Bone marrow (tissue), 2 donors: ENCODE measurements around the gene ARHGAP32.

ENCODE experiments used
- DNase-seq, 2 donors: peaks; one replicate each; lab custom pipeline; 2025; lab: John Stamatoyannopoulos, UW

ARHGAP32 gene

DNA sequence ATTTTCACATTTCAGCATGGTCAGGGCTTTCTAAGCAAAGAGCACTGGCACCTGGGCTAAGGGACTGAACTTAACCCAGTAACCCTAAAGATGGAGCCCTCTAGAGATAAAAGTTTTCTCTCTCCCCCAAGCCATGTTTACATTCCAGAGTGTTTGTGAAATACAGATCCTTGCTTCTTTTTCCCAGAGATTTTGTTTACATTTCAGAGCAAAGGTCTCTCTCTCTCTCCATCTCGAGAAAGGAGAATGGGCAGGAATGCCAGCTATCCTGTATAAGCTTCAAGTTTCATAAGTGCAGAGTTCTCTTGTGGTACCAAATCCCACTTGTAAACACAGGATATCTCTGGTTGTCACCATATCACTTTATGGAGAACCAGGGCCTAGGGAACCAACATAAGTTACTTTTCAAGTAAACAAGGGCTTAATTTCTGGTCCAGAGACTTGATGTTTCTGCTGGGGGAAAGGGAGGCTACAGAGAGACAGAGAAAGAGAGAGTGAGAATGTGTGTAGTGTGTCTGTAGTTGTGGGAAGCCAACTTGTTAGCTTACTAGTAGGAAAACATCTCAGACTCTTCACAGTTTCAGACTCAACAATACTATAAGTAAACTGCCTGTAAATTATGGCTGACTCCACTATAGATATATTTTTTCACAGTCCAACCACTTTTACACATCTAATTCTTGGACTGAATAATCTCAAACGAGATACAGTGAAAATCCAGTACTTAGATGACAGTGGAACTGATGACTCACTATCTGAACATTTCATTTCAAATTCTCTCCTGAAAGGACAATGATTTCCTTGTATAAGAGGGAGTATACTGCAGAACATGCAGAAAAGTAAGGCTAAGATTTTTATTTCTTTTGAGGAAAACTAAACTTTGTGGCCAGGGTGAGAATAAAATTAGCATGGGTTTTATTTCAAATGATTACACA lies 76.2 kb downstream of the ARHGAP32 start:
- no peak for DNase-seq

GRCh38 chr11:129109701-129110100 lies 82.4 kb downstream of the ARHGAP32 start:
- no peak for DNase-seq

- no peak for DNase-seq
These were observed 85.3 kb downstream of the ARHGAP32 start for GRCh38 chr11:129106788-129107187.

DNA sequence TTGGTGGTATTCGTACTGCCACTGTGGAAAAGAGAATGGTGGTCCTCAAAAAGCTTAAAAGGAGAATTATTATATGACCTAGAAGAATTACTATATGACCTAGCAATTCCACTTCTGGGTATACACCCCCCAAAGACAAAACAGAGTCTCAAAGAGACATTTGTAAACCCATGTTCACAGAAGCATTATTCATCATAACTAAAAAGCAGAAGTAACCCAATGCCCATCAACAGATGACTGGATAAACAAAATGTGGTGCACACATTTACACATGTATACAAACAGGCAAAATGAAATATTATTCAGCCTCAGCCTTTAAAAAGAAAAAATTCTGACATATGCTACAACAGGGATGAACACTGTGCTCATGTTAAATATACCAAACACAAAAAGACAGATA lies 89.4 kb downstream of the ARHGAP32 start:
- no peak for DNase-seq

DNA sequence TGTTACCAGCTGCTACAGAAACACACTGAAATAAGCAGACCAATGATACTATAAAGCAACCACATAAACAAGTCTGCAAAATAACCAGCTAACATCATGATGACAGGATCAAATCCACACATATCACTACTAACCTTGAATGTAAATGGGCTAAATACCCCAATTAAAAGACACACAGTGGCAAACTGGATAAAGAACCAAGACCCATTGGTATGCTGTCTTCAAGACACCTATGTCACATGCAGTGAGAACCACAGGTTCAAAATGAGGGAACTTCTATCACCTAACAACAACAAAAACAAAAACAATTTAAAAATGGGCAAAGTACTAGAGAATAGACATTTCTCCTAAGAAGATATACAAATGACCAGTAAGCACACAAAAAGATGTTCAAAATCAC lies 89.9 kb downstream of the ARHGAP32 start:
- DNase-seq, result no peak

DNA sequence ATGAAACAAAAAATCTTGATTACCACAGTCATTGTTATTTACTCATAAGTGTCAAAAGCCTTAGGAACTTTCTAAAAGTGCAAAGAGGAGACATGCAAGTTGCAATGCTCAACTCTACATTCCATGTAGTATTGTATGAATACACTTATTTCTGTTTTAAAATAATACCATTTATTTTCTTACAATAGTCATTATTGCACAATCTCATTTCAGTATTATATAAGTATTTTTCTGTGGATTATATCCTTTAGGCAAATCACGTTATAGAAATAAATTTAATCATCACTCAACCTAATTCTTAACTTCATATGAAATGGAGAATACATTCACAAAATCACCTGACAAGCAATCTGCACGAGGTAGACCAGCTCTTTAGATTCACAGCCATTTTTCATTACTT lies 98.8 kb downstream of the ARHGAP32 start:
- DNase-seq, result no peak

DNA sequence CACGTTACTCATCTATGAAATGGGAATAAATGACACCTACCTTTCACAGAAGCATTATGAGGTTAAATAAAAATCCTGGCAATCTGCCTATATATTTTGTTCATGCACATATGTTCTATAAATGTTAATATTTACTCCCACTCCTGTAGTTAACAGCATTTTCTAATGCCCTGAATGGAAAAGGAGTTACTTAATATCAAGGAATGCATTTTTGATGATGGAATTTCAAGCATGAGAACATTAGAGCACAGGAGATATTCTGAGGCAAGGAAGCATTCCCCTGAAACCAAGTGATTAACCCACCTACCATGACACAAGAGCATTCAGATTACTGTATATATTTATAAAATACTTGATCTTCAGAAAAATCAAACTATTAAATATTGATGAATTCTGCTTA lies 102.1 kb downstream of the ARHGAP32 start:
- DNase-seq, result no peak

DNA sequence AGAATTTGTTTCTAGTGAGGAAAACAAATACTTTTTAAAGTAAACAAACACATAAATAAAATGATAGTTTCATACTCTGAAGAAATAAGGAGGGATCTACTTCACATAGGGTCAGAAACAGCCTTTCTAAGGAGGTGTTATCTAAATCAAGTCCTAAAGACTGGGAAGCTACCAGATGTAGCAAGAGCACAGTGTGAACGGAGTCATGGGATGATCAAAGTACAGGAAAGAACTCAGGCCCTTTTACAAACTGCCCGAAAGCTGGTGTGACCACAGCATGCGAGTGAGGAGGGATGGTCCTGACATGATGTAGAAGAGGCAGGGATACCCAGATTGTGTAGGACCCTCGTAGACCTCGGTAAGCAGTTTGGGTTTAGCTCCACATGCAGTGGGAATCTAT lies 102.8 kb downstream of the ARHGAP32 start:
- DNase-seq, result no peak

- no peak for DNase-seq
These were observed 105.1 kb downstream of the ARHGAP32 start for GRCh38 chr11:129086976-129087375.

DNA sequence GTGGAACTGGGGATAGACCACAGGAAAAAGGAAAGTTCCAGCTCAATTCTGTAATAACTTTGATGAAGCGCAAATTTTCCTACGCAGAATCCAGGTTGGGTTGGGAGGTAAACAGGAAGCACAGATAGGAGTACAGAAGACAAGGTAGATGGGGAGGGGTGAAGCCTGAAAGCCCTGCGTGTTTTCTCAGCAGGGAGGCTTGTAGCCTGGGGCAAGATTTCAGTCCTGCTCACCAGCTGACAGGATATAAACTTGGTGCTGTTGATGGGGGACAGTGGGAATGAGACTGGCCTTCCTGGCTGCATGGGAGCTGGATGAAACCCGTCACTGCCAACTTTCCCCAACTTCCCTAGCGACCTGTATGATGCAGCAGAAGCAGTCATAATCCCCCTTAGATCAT lies 114.9 kb downstream of the ARHGAP32 start:
- DNase-seq, result no peak

GRCh38 chr11:129075757-129076156 lies 116.4 kb downstream of the ARHGAP32 start:
- DNase-seq, result no peak

- no peak for DNase-seq
These were observed 124.7 kb downstream of the ARHGAP32 start for GRCh38 chr11:129067454-129067853.

DNA sequence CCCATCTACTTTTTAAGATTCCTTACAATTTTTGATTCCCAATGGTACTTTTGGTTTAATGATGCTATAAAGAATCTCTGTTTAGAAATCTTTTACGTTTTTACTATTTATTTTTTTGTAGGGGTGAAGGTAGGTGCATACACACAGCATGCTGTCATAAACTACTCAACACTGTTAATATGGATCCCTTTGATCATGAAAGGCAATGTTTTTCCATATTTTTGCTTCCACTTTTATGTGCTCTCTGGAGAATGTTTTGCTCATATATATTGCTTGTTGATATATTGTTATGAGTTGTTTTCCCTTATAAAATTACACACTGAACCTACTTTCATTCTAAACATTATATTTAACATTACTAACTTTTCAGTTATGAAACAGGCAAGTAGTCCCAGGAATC lies 125.9 kb downstream of the ARHGAP32 start:
- DNase-seq, result no peak

GRCh38 chr11:129063118-129063517 lies 129.0 kb downstream of the ARHGAP32 start:
- DNase-seq, result no peak

- DNase-seq, result no peak
These were observed 130.5 kb downstream of the ARHGAP32 start for GRCh38 chr11:129061492-129062230.

DNA sequence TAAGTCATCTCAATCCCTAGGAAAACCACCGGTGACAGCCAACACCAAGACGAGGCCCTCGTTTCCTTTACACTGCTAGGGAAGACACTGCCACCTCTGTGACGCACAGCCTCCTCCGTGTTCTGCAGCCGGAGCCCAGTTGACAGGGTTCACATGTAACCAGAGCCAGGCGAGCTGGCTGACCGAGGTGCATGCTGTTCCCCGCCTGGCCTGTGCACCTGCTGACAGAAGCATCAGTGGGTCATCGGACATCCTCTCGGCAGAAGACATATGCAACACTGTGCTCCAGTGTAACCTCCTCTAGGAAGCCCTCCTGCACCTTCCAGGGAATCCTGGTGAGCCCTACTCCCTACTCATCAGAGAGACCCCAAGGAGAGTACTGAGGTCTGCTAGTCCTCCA lies 135.2 kb downstream of the ARHGAP32 start:
- no peak for DNase-seq

DNA sequence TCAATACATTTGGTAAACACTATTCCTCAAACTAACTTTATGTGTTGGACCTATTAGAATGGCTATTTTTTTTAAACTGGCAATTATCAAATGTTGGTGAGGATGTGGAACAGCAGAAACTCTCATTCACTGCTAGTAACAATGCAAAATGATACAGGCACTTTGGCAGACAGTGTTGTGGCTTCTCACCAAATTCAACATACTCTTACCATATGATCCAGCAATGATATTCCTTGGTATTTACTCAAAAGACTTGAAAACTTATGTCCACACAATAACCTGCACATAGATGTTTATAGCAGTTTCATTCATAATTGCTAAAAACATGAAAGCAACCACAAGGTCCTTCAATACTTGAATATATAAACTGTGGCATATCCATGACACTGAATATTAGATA lies 136.9 kb downstream of the ARHGAP32 start:
- DNase-seq, result no peak

GRCh38 chr11:129048911-129049310 lies 143.2 kb downstream of the ARHGAP32 start:
- no peak for DNase-seq

GRCh38 chr11:129045150-129045549 lies 147.0 kb downstream of the ARHGAP32 start:
- DNase-seq, result no peak

DNA sequence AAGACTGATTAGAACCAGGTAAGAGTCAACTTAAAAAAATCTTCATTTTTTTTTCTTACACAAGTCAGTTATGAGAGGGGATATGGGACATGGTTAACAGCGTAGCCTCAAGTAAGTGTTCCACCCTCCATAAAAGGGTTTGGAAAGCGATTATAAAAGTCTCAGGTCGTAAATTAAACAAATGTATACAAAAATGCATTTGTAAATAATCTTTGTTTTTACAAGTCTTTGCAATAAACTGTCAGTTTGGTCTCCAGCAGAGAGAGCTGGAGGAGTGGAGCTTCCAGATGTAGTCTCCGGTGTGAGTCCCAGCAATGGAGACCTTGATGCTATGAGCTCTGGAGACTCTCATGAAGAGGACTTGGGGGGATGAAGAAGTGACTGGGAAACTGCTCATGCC lies 149.6 kb downstream of the ARHGAP32 start:
- DNase-seq, result no peak

DNA sequence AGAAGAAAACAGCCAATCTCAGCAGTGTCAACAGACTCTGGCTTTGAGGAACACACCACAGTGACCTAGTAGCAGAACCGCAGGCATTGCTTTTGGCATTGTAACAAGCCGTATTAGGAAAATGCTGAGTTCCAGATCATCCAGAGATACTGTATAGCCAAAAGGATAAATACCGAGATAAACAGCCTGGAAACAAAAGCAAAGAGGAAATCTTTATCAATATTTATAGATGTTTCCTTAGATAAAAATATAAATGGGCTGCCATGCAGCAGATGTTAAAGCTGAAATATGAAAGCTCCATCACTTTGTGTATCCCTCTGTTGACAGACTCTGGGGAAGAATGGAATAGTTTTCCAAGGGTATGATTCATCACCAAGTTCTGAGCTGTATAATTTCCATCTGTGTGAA lies 150.5 kb downstream of the ARHGAP32 start:
- DNase-seq, result no peak

GRCh38 chr11:129040934-129041333 lies 151.2 kb downstream of the ARHGAP32 start:
- DNase-seq, result no peak

GRCh38 chr11:129035244-129035643 lies 156.9 kb downstream of the ARHGAP32 start:
- no peak for DNase-seq
